Cardiac fibroblast (primary cell): Measurements from ENCODE around the gene TMIE.

ENCODE experiments used
- DNase-seq, 2 donors: peaks; one replicate each; pipeline versions ENCODE4 v3.0.0 to v3.0.0-alpha.2; 2010; ENCODE audit warnings: low read depth in 2 of 2
- H3K4me3 ChIP-seq, 2 donors: replicated peaks in 1 of 2; 1 replicate in 1 of 2; 2 replicates in 1 of 2; pipeline ENCODE4 v1.5.1; 2011; ENCODE audit warnings: low read depth in 2 of 2, low read length in 2 of 2, mild to moderate bottlenecking in 2 of 2, moderate library complexity in 1 of 2
- TF ChIP-seq, protein P1 (sequence below): IDR thresholded peaks from one replicate; pipeline ENCODE4 v1.5.1; 2011; ENCODE audit warnings: low read depth, mild to moderate bottlenecking, low read length, inconsistent platforms

Gene TMIE

DNA sequence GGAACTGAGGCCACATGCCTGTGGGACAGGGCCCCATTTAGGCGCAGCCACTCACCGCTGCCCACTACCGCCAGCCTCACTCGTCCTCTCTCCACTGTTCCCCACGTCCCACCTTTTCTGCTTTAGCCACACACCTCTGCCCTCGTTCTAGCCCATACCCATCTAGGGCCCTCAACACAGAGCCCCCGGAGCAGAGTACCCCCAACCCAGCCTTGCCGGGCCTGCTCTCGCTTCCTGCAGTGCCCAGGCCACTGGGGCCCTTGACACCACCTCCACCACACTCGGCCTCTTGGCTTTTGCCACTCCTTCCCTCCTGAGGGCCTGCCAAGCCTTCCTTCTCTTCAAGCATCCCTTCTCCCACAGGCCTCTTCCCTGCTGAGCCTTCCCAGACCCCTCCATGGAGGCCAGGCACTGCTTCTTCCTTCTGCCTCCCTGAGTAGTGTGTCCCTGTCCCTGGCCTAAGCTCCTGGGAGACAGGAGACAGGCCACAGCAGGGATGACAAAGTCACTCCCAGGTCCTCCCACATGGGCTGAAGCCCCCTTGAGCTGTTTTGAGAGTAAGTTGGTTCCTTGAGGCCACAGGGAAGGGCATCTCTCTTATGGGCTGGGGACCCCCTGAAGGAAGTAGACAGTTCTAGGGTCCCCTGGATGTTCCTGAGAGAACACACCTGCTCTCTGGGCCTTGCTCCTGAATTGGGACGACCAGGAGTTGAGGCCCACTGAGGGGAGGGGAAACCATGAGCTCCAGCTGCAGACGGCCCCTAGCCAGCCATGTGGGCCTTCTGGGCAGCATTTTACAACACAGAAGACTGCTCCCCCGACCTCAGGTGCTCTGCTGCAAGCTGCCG, 12.1 kb downstream of the TMIE start:
- DNase-seq: no peak
- TF ChIP-seq, protein P1, sequence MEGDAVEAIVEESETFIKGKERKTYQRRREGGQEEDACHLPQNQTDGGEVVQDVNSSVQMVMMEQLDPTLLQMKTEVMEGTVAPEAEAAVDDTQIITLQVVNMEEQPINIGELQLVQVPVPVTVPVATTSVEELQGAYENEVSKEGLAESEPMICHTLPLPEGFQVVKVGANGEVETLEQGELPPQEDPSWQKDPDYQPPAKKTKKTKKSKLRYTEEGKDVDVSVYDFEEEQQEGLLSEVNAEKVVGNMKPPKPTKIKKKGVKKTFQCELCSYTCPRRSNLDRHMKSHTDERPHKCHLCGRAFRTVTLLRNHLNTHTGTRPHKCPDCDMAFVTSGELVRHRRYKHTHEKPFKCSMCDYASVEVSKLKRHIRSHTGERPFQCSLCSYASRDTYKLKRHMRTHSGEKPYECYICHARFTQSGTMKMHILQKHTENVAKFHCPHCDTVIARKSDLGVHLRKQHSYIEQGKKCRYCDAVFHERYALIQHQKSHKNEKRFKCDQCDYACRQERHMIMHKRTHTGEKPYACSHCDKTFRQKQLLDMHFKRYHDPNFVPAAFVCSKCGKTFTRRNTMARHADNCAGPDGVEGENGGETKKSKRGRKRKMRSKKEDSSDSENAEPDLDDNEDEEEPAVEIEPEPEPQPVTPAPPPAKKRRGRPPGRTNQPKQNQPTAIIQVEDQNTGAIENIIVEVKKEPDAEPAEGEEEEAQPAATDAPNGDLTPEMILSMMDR: no peak
- H3K4me3 ChIP-seq: no peak overlapping the region

DNA sequence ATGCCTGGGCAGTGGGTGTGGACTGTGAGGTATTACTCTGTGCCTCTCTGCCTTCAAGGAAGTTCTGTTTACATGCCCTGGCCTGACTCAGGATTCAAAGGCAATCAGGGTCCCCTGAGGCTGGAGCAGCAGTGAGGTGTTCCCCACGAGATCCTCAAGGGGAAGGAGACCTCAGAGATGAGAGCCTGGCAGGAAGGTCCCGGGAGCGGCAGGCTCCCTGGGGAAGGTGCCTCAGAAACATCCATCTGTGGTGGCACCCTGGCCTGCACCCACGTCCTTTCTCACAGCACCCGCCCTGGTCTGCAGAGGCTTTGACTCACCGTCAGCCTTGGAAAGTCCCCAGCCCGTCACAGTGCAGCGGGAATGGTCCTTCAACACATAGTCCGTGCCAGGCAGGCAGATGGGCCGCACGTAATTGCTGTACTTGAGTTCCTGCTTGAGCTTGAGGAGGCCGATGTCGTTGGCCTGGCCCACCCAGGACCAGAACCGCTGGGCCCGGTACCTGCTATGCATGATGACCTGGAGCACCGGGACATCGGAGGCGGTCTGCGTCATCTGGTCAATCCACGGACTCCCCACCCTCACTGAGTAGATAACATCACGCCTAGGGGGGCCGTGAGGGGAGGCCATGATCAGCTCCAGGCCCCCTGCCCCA, 12.8 kb downstream of the TMIE start:
- DNase-seq: no peak
- TF ChIP-seq, protein P1: no peak
- H3K4me3 ChIP-seq: no peak overlapping the region

DNA sequence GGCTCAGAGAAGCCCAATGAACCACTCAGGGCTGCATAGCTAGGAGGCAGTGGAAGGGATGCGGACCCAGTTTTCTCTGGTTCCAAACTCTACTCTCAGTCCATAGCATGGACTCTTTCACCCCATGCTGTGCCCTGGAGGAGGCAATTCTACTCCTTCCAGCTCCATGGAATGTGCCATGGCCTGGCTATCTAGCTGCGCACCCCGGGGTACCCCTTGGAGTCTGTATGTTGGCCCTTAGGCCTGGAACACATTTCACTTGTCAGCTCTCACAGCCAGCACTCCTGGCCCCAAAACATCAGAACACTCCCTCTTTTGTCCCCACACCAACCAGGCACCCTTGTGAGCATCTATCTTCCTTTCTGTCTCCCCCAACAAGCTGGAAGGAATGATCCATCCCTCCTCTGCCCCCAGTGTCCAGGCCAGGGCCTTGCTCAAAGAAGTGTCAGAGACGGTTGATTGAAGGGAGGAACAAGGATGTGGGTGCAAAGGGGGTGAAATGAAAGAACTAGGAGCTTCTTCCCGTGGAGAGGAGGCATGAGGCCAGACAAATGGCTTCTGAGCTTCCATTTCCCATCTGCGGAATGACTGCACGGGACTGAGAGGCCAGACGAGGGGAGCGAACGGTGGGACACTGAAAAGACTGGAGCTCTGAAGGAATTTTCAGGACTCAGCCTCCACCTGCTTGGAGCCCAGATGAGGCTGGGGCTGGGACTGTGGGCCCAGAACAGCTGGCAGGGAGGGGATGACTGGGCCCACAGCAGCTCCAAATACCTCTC, 13.7 kb downstream of the TMIE start:
- TF ChIP-seq, protein P1: no peak
- H3K4me3 ChIP-seq: no peak overlapping the region
- DNase-seq: no peak

DNA sequence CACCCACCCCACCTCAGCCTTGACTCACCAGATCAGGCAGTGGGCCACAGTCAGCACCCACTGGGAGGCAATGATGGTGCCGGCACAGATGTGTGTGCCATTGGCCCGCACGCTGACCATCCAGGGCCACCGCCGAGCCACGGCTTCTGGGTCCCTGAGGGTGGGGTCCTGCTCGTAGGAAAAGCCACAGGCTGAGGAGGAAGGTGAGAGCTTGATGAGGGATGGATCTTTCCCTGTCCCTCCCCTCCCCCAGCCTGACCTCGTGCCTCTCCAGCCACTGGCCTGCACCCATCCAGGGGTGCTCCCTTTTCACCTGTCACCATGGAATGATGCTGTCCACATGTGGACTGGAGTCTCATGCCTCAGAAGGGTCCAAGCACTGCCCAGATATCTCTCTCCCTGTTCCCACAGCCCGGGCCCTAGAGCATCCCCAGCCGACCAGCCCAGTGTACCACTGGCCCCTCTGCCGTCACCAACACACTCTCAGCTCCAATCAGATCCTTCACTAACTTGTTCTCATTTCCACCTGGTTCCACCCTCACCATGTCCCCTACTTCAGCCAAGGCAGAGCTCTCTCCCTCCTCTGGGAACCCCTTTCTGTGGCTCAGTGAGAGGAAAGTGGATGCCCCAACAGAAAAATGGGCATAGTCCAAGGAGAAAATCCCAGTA, 14.4 kb downstream of the TMIE start:
- no peak overlapping the region for H3K4me3 ChIP-seq
- TF ChIP-seq, protein P1: no peak
- no peak for DNase-seq

DNA sequence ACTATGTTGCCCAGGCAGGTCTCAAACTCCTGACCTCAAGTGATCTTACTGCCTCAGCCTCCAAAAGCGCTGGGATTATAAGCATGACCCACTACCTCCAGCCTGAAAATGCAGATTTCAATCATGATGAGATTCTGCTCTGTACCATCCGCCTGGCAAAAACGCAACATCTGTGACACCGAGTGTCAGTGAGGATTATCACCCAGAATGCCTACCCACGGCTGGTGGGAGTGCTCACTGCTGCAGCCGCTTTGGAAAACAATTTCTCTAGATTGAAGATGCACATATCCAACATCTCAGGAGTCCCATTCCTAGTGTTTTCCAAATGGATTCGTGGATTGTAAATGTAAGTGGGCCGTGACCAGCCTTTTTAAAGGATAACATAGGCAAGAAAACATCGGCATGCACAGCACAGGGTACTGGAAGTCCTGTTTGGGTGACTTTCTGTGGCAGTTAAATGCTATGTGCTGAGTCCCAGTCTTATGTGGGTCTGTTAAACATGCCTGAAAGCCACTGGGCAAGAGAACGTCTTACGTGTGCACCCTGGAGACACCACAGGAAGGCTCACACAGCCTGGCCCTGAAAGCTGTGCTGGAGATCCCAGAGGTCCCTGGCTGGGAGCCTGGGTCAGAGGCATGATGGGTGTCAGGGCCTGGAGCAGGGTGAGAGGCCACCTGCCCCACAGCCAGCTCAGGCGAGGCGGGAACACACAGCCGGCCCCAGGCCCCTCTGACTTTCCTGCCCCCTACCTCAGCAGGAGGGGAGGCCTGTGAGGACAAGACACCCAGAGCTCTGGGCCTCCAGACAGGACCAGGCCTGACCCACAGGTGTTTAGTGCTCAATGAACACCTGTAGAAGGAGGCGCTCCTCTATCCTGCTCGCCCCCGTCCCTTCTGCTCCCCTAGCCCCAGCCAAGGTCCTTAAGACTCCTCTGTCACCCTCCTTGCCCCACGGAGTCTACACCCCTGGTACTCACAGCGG, 15.6 kb downstream of the TMIE start:
- H3K4me3 ChIP-seq: no peak overlapping the region
- TF ChIP-seq, protein P1: no peak
- DNase-seq: no peak
